OCI-LY7 (cell line): Measurements from ENCODE around the gene CATSPERD. TPM values are rescaled to one million over a fixed set of nuclear protein-coding genes. Genes with fewer than 3 reads are reported as not detected.

Experiments used
- BruUV-seq: library from RNA; stranded (reverse); fragments of 400-500 nt; replicated peaks from 2 replicates; lab custom pipeline; 2021; lab: Mats Ljungman, UMichigan
- CTCF ChIA-PET: fragments of 300-600 bp; sonication (Branson Sonifier 250); formaldehyde crosslinking; loops from one replicate; lab custom pipeline; 2022; ENCODE audit warnings: antibody characterized with exemption; ENCODE audit not compliant: unreplicated experiment; lab: Charles Lee
- POLR2A ChIA-PET: fragments of 300-600 bp; sonication (Branson Sonifier 250); formaldehyde crosslinking; loops from one replicate; lab custom pipeline; 2022; ENCODE audit warnings: antibody characterized with exemption; lab: Charles Lee
- DNase-seq: peaks from one replicate; pipeline ENCODE4 v3.0.0-alpha.2; 2015; ENCODE audit warnings: low spot score
- H2AFZ ChIP-seq: fragments of 200-600 bp; sonication (generic), shearing (Covaris generic); 2 replicates; pipeline ENCODE4 v1.6.1; 2014; ENCODE audit warnings: mild to moderate bottlenecking, antibody characterized with exemption, low read length, moderate library complexity
- H3K27ac ChIP-seq: fragments of 200-600 bp; sonication (generic); 2 replicates; pipeline ENCODE4 v1.5.1; 2014; ENCODE audit warnings: mixed run types, low read depth, mild to moderate bottlenecking, moderate library complexity, low read length, inconsistent platforms; ENCODE audit not compliant: poor library complexity, severe bottlenecking
- H3K36me3 ChIP-seq: fragments of 200-600 bp; sonication (generic); 2 replicates; pipeline ENCODE4 v1.6.1; 2014; ENCODE audit warnings: mild to moderate bottlenecking, antibody characterized with exemption, low read length, moderate library complexity, mixed read lengths; ENCODE audit not compliant: insufficient read depth
- H3K4me1 ChIP-seq: fragments of 200-600 bp; sonication (generic); 2 replicates; pipeline ENCODE4 v1.5.1; 2014; ENCODE audit warnings: mild to moderate bottlenecking, low read length; ENCODE audit not compliant: insufficient read depth, poor library complexity, severe bottlenecking
- H3K4me2 ChIP-seq: fragments of 200-600 bp; sonication (generic); 2 replicates; pipeline ENCODE4 v1.6.1; 2014; ENCODE audit warnings: mild to moderate bottlenecking, low read length
- H3K4me3 ChIP-seq: fragments of 200-600 bp; sonication (generic); 2 replicates; pipeline ENCODE4 v1.5.1; 2014; ENCODE audit warnings: mild to moderate bottlenecking, low read depth, low read length; ENCODE audit not compliant: poor library complexity, severe bottlenecking
- H3K79me2 ChIP-seq: fragments of 200-600 bp; sonication (generic); 2 replicates; pipeline ENCODE4 v1.6.1; 2016; ENCODE audit warnings: low read depth, mild to moderate bottlenecking, low read length, moderate library complexity, mixed read lengths; ENCODE audit not compliant: insufficient read depth
- H3K9me2 ChIP-seq: fragments of 200-600 bp; sonication (generic); 2 replicates; pipeline ENCODE4 v1.6.1; 2016; ENCODE audit warnings: mild to moderate bottlenecking, low read length, mixed read lengths; ENCODE audit not compliant: insufficient read depth
- H3K9me3 ChIP-seq: fragments of 200-600 bp; sonication (generic); 2 replicates; pipeline ENCODE4 v1.6.1; 2014; ENCODE audit warnings: mild to moderate bottlenecking, mixed run types, low read length, mixed read lengths
- H4K20me1 ChIP-seq: fragments of 200-600 bp; sonication (generic); 2 replicates; pipeline ENCODE4 v1.6.1; 2014; ENCODE audit warnings: mild to moderate bottlenecking, antibody characterized with exemption, low read length, moderate library complexity, mixed read lengths; ENCODE audit not compliant: insufficient read depth
- EZH2phosphoT487 ChIP-seq: fragments of 200-600 bp; sonication (generic); IDR thresholded peaks from 2 replicates; pipeline ENCODE4 v1.6.1; 2018; ENCODE audit warnings: low read depth, borderline replicate concordance, mild to moderate bottlenecking, mixed run types, antibody characterized with exemption, low read length, moderate library complexity, mixed read lengths
- intact Hi-C: fragments of 100-400 bp; cut with micrococcal nuclease; formaldehyde crosslinking; loops from one replicate; pipeline ENCODE4 v1.10.0; 2022; ENCODE audit not compliant: unreplicated experiment
- total RNA-seq, 2 experiments: library from RNA; depleted of rRNA in 1 of 2; stranded (reverse); fragments of >200 nt in 1 of 2; shearing (Covaris generic) in 1 of 2; gene quantifications; 2 replicates each; pipeline ENCODE4 v1.2.3, GENCODE V29; 2014 to 2022
- TF ChIP-seq, protein P1 (sequence below): fragments of 200-600 bp; sonication (generic); conservative IDR thresholded peaks from 2 replicates; pipeline ENCODE4 v1.5.1; 2014; ENCODE audit warnings: mild to moderate bottlenecking, antibody characterized with exemption, low read length, moderate library complexity, mixed read lengths

Gene CATSPERD
- total RNA-seq, 2 experiments from 2014 or later: not detected

DNA sequence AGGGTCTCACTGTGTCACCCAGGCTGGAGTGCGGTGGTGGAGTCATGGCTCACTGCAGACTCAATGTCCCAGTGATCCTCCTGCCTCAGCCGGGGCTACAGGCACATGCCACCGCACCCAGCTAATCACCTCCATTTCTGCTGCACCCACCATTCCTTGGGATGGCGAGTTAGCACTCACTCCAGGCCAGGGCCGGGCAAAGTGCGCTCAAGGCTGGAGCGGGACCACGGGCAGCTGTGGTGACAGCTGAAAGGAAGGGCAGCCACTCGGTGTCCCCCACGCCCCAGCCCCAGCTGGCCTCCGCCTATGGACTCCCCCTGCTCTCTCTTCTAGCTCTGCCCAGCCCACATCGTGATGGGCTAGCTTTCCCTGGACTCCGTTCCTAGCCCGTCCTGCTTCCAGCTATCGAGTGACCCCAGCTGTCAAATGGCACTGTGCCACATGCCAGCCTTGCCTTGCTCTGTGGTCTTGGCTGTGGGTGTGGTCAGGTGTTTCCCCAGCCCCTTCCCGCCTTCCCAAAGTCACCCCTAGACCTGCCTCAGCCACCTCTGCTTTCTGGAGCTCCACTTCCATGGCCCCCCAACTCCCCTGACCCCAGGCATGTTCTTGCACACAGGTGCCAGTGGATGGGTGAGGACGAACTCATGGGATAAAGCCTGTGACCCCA lies 44.2 kb upstream of the CATSPERD start:
- Histone ChIP-seq H3K27ac (no peak overlapping the region), H3K36me3 (peaks cover 34% of the 10 kb centered on the region), H3K4me1 (peaks cover 12% of the 10 kb centered on the region), H3K79me2 (no peaks in the 10 kb centered on the region; the same call in 1 of the 2 replicates), H3K4me2 (no peak overlapping the region), H3K9me3 (no peaks in the 10 kb centered on the region), H2AFZ (no peak overlapping the region), H3K9me2 (no peaks in the 10 kb centered on the region), H4K20me1 (no peaks in the 10 kb centered on the region), H3K4me3 (no peak overlapping the region)
- CTCF ChIA-PET: no interaction called here
- intact Hi-C loops: no loop called here
- TF ChIP-seq EZH2phosphoT487: no peak
- TF ChIP-seq, protein P1, sequence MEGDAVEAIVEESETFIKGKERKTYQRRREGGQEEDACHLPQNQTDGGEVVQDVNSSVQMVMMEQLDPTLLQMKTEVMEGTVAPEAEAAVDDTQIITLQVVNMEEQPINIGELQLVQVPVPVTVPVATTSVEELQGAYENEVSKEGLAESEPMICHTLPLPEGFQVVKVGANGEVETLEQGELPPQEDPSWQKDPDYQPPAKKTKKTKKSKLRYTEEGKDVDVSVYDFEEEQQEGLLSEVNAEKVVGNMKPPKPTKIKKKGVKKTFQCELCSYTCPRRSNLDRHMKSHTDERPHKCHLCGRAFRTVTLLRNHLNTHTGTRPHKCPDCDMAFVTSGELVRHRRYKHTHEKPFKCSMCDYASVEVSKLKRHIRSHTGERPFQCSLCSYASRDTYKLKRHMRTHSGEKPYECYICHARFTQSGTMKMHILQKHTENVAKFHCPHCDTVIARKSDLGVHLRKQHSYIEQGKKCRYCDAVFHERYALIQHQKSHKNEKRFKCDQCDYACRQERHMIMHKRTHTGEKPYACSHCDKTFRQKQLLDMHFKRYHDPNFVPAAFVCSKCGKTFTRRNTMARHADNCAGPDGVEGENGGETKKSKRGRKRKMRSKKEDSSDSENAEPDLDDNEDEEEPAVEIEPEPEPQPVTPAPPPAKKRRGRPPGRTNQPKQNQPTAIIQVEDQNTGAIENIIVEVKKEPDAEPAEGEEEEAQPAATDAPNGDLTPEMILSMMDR: no peak
- POLR2A ChIA-PET: no interaction called here
- no TSS peak for BruUV-seq
- no peak for DNase-seq

DNA sequence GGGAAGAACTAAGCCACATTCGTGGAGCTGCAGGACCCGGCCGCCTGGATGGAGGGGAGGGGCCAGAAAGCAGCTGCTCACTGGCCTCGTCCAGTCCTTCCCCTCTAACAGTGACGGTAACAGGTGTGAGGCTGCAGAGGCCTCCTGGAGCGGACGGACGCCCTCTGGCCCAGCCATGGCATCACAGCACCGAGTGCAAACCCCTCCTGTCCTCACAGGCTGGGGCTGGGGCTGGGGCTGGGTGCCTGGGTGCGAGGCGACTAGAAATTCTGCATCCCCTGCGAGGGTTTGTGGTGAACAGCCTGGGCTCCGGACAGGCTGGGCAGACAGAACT lies 43.7 kb upstream of the CATSPERD start:
- Histone ChIP-seq H3K9me3 (no peaks in the 10 kb centered on the region), H3K27ac (no peak overlapping the region), H3K4me1 (peaks cover 12% of the 10 kb centered on the region), H3K36me3 (peaks cover 29% of the 10 kb centered on the region), H3K4me3 (no peak overlapping the region), H3K79me2 (no peaks in the 10 kb centered on the region; the same call in 1 of the 2 replicates), H4K20me1 (no peaks in the 10 kb centered on the region), H2AFZ (no peak overlapping the region), H3K9me2 (no peaks in the 10 kb centered on the region), H3K4me2 (no peak overlapping the region)
- intact Hi-C loops: no loop called here
- TF ChIP-seq, protein P1: no peak
- no peak for TF ChIP-seq EZH2phosphoT487
- ChIA-PET CTCF (no interaction called here), POLR2A (no interaction called here)
- no peak for DNase-seq
- BruUV-seq: no TSS peak

- intact Hi-C loops: no loop called here
- BruUV-seq: no TSS peak
- no peaks in the 10 kb centered on the region for H3K9me2 ChIP-seq
- no peak overlapping the region for H3K27ac ChIP-seq
- no peak for TF ChIP-seq EZH2phosphoT487
- TF ChIP-seq, protein P1: no peak
- H3K79me2 ChIP-seq: no peaks in the 10 kb centered on the region; the same call in 1 of the 2 replicates
- no peak for DNase-seq
- H3K36me3 ChIP-seq: peaks cover 25% of the 10 kb centered on the region
- H3K9me3 ChIP-seq: no peaks in the 10 kb centered on the region
- H3K4me3 ChIP-seq: no peak overlapping the region
- no peaks in the 10 kb centered on the region for H4K20me1 ChIP-seq
- CTCF ChIA-PET: no interaction called here
- H2AFZ ChIP-seq: no peak overlapping the region
- H3K4me2 ChIP-seq: no peak overlapping the region
- POLR2A ChIA-PET: no interaction called here
- H3K4me1 ChIP-seq: peaks cover 12% of the 10 kb centered on the region
These were observed 43.3 kb upstream of the CATSPERD start for GRCh38 chr19:5677136-5677535.
